Neuronal stem cell (in vitro differentiated cells): Measurements from ENCODE around the gene KRT16.

Source experiments
- DNase-seq: peaks from one replicate; pipeline ENCODE4 v3.0.0-alpha.2; 2013; ENCODE audit warnings: low spot score
- H2AFZ ChIP-seq: one replicate; pipeline ENCODE4 v1.6.1; 2013; ENCODE audit warnings: mild to moderate bottlenecking, low read length, inconsistent platforms
- H2AK5ac ChIP-seq: 2 replicates; pipeline ENCODE4 v1.6.1; 2013; ENCODE audit warnings: low read depth, mild to moderate bottlenecking, inconsistent platforms, low read length, moderate library complexity, mixed read lengths
- H2BK120ac ChIP-seq: 2 replicates; pipeline ENCODE4 v1.6.1; 2013; ENCODE audit warnings: low read depth, mild to moderate bottlenecking, inconsistent platforms, low read length, moderate library complexity, mixed read lengths
- H2BK12ac ChIP-seq: one replicate; pipeline ENCODE4 v1.6.1; 2013; ENCODE audit warnings: low read length, inconsistent platforms
- H2BK15ac ChIP-seq: 2 replicates; pipeline ENCODE4 v1.6.1; 2013; ENCODE audit warnings: mild to moderate bottlenecking, low read length, inconsistent platforms, mixed read lengths
- H2BK5ac ChIP-seq: one replicate; pipeline ENCODE4 v1.6.1; 2013; ENCODE audit warnings: inconsistent platforms, mild to moderate bottlenecking, low read length, moderate library complexity
- H3K14ac ChIP-seq: one replicate; pipeline ENCODE4 v1.6.1; 2013; ENCODE audit warnings: low read length, inconsistent platforms
- H3K18ac ChIP-seq: 2 replicates; pipeline ENCODE4 v1.6.1; 2013; ENCODE audit warnings: low read length, inconsistent platforms
- H3K23ac ChIP-seq: 2 replicates; pipeline ENCODE4 v1.6.1; 2013; ENCODE audit warnings: low read depth, mild to moderate bottlenecking, mixed read lengths, low read length, inconsistent platforms; ENCODE audit not compliant: poor library complexity
- H3K27ac ChIP-seq: replicated peaks from 3 replicates; pipeline ENCODE4 v1.5.1; 2013; ENCODE audit warnings: low read length, inconsistent platforms
- H3K27me3 ChIP-seq, 3 experiments: 2 replicates each; pipeline ENCODE4 v1.6.1; 2013; ENCODE audit warnings: low read length in 3 of 3, mild to moderate bottlenecking in 2 of 3, inconsistent platforms in 1 of 3, low read depth in 1 of 3, mixed read lengths in 1 of 3, moderate library complexity in 1 of 3; ENCODE audit not compliant: control insufficient read depth in 3 of 3, insufficient read depth in 3 of 3
- H3K36me3 ChIP-seq, 2 donors: replicated peaks in 1 of 2; 2 replicates each; pipeline ENCODE4 v1.6.1; 2013; ENCODE audit warnings: low read length in 2 of 2; ENCODE audit not compliant: control insufficient read depth in 2 of 2, insufficient read depth in 2 of 2
- H3K4ac ChIP-seq: 2 replicates; pipeline ENCODE4 v1.6.1; 2013; ENCODE audit warnings: inconsistent platforms, mild to moderate bottlenecking, low read length, moderate library complexity
- H3K4me1 ChIP-seq, 2 donors: 1 replicate in 1 of 2; 2 replicates in 1 of 2; pipeline ENCODE4 v1.6.1; 2013; ENCODE audit warnings: low read length in 2 of 2, low read depth in 1 of 2; ENCODE audit not compliant: control insufficient read depth in 2 of 2, insufficient read depth in 1 of 2
- H3K4me2 ChIP-seq: one replicate; pipeline ENCODE4 v1.6.1; 2013; ENCODE audit warnings: mild to moderate bottlenecking, low read length, inconsistent platforms; ENCODE audit not compliant: insufficient read depth, poor library complexity, severe bottlenecking
- H3K4me3 ChIP-seq, 2 donors: 2 replicates each; pipeline ENCODE4 v1.5.1; 2013; ENCODE audit warnings: low read length in 2 of 2, mild to moderate bottlenecking in 2 of 2, inconsistent platforms in 1 of 2, moderate library complexity in 1 of 2
- H3K79me1 ChIP-seq: one replicate; pipeline ENCODE4 v1.6.1; 2013; ENCODE audit warnings: low read depth, mild to moderate bottlenecking, inconsistent platforms, low read length, moderate library complexity
- H3K9ac ChIP-seq: one replicate; pipeline ENCODE4 v1.6.1; 2013; ENCODE audit warnings: mild to moderate bottlenecking, low read depth, low read length, inconsistent platforms; ENCODE audit not compliant: poor library complexity
- H3K9me3 ChIP-seq, 2 donors: replicated peaks in 1 of 2; 2 replicates each; pipeline versions ENCODE3 to v1.6.1; 2013; ENCODE audit warnings: low read length in 2 of 2, mild to moderate bottlenecking in 2 of 2, inconsistent platforms in 1 of 2, low read depth in 1 of 2, mixed read lengths in 1 of 2, moderate library complexity in 1 of 2; ENCODE audit not compliant: control insufficient read depth in 2 of 2, insufficient read depth in 1 of 2
- H4K8ac ChIP-seq: one replicate; pipeline ENCODE4 v1.6.1; 2013; ENCODE audit warnings: low read depth, mild to moderate bottlenecking, inconsistent platforms, low read length, moderate library complexity
- H4K91ac ChIP-seq: one replicate; pipeline ENCODE4 v1.6.1; 2013; ENCODE audit warnings: low read length, low read depth, mild to moderate bottlenecking, inconsistent platforms; ENCODE audit not compliant: poor library complexity
- WGBS, 2 donors: extraction: QIAGEN DNeasy Blood & Tissue Kit; methylation state at CpG; one replicate each; pipeline ENCODE4 v1.1.7; 2013; ENCODE audit warnings: missing lambda C conversion rate in 2 of 2, mixed read lengths in 1 of 2; ENCODE audit not compliant: insufficient read length in 2 of 2, insufficient replicate concordance in 1 of 2; ENCODE audit errors: extremely low coverage in 2 of 2; 5-methylcytosine and 5-hydroxymethylcytosine counted together

Gene KRT16

GRCh38 chr17:41602524-41602923, 10.0 kb downstream of the KRT16 start:
- H3K36me3 ChIP-seq, result no peaks in the 10 kb centered on the region
- no peak overlapping the region for H3K14ac ChIP-seq
- no CpG with 5 or more reads among the region's 2 CpGs for WGBS, 2 donors
- no peak overlapping the region for H3K9ac ChIP-seq
- no peak overlapping the region for H3K27ac ChIP-seq
- H3K4me1 ChIP-seq, result peaks cover 0 to 5% of the 10 kb centered on the region in 2 donors
- peaks cover 0 to 1% of the 10 kb centered on the region in 2 donors for H3K9me3 ChIP-seq
- H3K27me3 ChIP-seq, result peaks cover 0 to 9% (median 0%) of the 10 kb centered on the region in 3 experiments
- no peak overlapping the region for H3K4ac ChIP-seq
- H4K91ac ChIP-seq, result no peak overlapping the region
- H3K79me1 ChIP-seq, result no peaks in the 10 kb centered on the region
- no peak overlapping the region for H2BK12ac ChIP-seq
- H2AK5ac ChIP-seq, result no peak overlapping the region
- no peak for DNase-seq
- H3K4me3 ChIP-seq, result no peak overlapping the region
- no peak overlapping the region for H2BK15ac ChIP-seq
- H2BK120ac ChIP-seq, result no peak overlapping the region
- no peak overlapping the region for H2BK5ac ChIP-seq
- no peak overlapping the region for H3K18ac ChIP-seq
- no peak overlapping the region for H2AFZ ChIP-seq
- H4K8ac ChIP-seq, result no peak overlapping the region
- no peak overlapping the region for H3K4me2 ChIP-seq
- no peak overlapping the region for H3K23ac ChIP-seq

GRCh38 chr17:41600318-41600717, 12.2 kb downstream of the KRT16 start:
- Histone ChIP-seq H4K91ac (no peak overlapping the region), H2AK5ac (no peak overlapping the region), H3K4ac (no peak overlapping the region), H3K79me1 (no peaks in the 10 kb centered on the region), H3K23ac (no peak overlapping the region), H3K18ac (no peak overlapping the region), H3K4me2 (no peak overlapping the region), H3K14ac (no peak overlapping the region), H3K9ac (no peak overlapping the region), H2BK5ac (no peak overlapping the region), H2BK120ac (no peak overlapping the region), H2AFZ (no peak overlapping the region), H3K9me3 (no peaks in the 10 kb centered on the region), H2BK15ac (no peak overlapping the region), H3K4me3 (no peak overlapping the region), H3K4me1 (peaks cover 0 to 5% of the 10 kb centered on the region in 2 donors), H4K8ac (no peak overlapping the region), H3K27me3 (peaks cover 0 to 9% (median 0%) of the 10 kb centered on the region in 3 experiments), H3K36me3 (no peaks in the 10 kb centered on the region), H3K27ac (no peak overlapping the region), H2BK12ac (no peak overlapping the region)
- no peak for DNase-seq
- no CpG with 5 or more reads among the region's 4 CpGs for WGBS, 2 donors

- Histone ChIP-seq H3K36me3 (no peaks in the 10 kb centered on the region), H3K4me1 (peaks cover 0 to 5% of the 10 kb centered on the region in 2 donors), H3K27me3 (peaks cover 0 to 9% (median 0%) of the 10 kb centered on the region in 3 experiments), H2BK15ac (no peak overlapping the region), H3K9me3 (no peaks in the 10 kb centered on the region), H2AK5ac (no peak overlapping the region), H3K27ac (no peak overlapping the region), H3K14ac (no peak overlapping the region), H3K4me3 (no peak overlapping the region), H2AFZ (no peak overlapping the region), H2BK5ac (no peak overlapping the region), H3K23ac (no peak overlapping the region), H4K8ac (no peak overlapping the region), H4K91ac (no peak overlapping the region), H3K4me2 (no peak overlapping the region), H3K79me1 (no peaks in the 10 kb centered on the region), H2BK12ac (no peak overlapping the region), H3K9ac (no peak overlapping the region), H2BK120ac (no peak overlapping the region), H3K18ac (no peak overlapping the region), H3K4ac (no peak overlapping the region)
- WGBS, 2 donors, result no CpG with 5 or more reads among the region's 1 CpG
- DNase-seq, result no peak
Observed at GRCh38 chr17:41599680-41600079, 12.9 kb downstream of the KRT16 start.

- Histone ChIP-seq H2AFZ (no peak overlapping the region), H4K8ac (no peak overlapping the region), H3K4me1 (peaks cover 0 to 4% of the 10 kb centered on the region in 2 donors), H3K4me2 (no peak overlapping the region), H3K27me3 (peaks cover 0 to 12% (median 0%) of the 10 kb centered on the region in 3 experiments), H3K79me1 (no peaks in the 10 kb centered on the region), H3K4me3 (no peak overlapping the region), H2BK12ac (no peak overlapping the region), H3K14ac (no peak overlapping the region), H3K36me3 (no peaks in the 10 kb centered on the region), H2BK15ac (no peak overlapping the region), H2BK120ac (no peak overlapping the region), H3K23ac (no peak overlapping the region), H3K27ac (no peak overlapping the region), H2BK5ac (no peak overlapping the region), H3K4ac (no peak overlapping the region), H4K91ac (no peak overlapping the region), H3K18ac (no peak overlapping the region), H3K9me3 (no peaks in the 10 kb centered on the region), H3K9ac (no peak overlapping the region), H2AK5ac (no peak overlapping the region)
- no peak for DNase-seq
- WGBS, 2 donors, result no CpG with 5 or more reads among the region's 8 CpGs
Observed at GRCh38 chr17:41595585-41595984, 17.0 kb downstream of the KRT16 start.
